GM12874 (cell line): Measurements from ENCODE around the gene VEGFB.

Source experiments
- CTCF ChIP-seq: IDR thresholded peaks from 2 replicates; pipeline ENCODE4 v1.5.1; 2011; ENCODE audit warnings: low read depth, mild to moderate bottlenecking, control low read depth, low read length, moderate library complexity; ENCODE audit not compliant: insufficient read depth

The VEGFB gene

GRCh38 chr11:64255135-64256128, 21.0 kb downstream of the VEGFB start:
- TF ChIP-seq CTCF: no peak

GRCh38 chr11:64256300-64256699, 21.9 kb downstream of the VEGFB start:
- no peak for TF ChIP-seq CTCF

- no peak for TF ChIP-seq CTCF
Observed at GRCh38 chr11:64258356-64258755, 24.0 kb downstream of the VEGFB start.

GRCh38 chr11:64258946-64259532, 24.7 kb downstream of the VEGFB start:
- TF ChIP-seq CTCF: no peak

- TF ChIP-seq CTCF: no peak
Observed at GRCh38 chr11:64259533-64260067, 25.2 kb downstream of the VEGFB start.

GRCh38 chr11:64260147-64260708, 25.8 kb downstream of the VEGFB start:
- TF ChIP-seq CTCF: no peak

- TF ChIP-seq CTCF: no peak
Observed at GRCh38 chr11:64261556-64262080, 27.2 kb downstream of the VEGFB start.
